ENCODE data around the gene PLOD1. TPM values are rescaled to one million over a fixed set of nuclear protein-coding genes. Genes with fewer than 3 reads are reported as not detected.

PLOD1 gene
- total RNA-seq, 2 donors from 2014 or later: 71.5 to 81.8 TPM

- H3K27me3 Mint-ChIP-seq (ENCODE audit: insufficient read depth): no peaks in the 10 kb centered on the region
- 89 to 96% methylated on average over 4 to 11 of the region's 11 CpGs for WGBS, 2 experiments (ENCODE audit: insufficient coverage in 1 of 2, insufficient read length in 1 of 2)
- peaks cover 54% of the 10 kb centered on the region for H3K36me3 Mint-ChIP-seq (ENCODE audit: low read depth)
Measured at GRCh38 chr1:11952455-11953109, 18.1 kb downstream of the PLOD1 start.

GRCh38 chr1:11955221-11955620, 20.7 kb downstream of the PLOD1 start:
- H3K9me3 Mint-ChIP-seq: no peaks in the 10 kb centered on the region

More at GRCh38 chr1:11952455-11953109, 18.1 kb downstream of the PLOD1 start:
- Histone ChIP-seq H3K36me3 (ENCODE audit: control insufficient read depth, insufficient read depth, low read length) (peaks cover 67% of the 10 kb centered on the region), H3K9me3 (ENCODE audit: control insufficient read depth, low read length) (peaks cover 8% of the 10 kb centered on the region), H3K27me3 (ENCODE audit: control insufficient read depth, insufficient read depth, low read length, poor library complexity, severe bottlenecking) (no peaks in the 10 kb centered on the region), H3K9ac (ENCODE audit: extremely low read depth, low read length, poor library complexity, severe bottlenecking) (no peak overlapping the region), H3K4me1 (ENCODE audit: control insufficient read depth, insufficient read depth, low read length) (no peaks in the 10 kb centered on the region), H3K4me3 (ENCODE audit: low read length) (no peak overlapping the region), H3K27ac (ENCODE audit: low read depth, low read length) (no peak overlapping the region)
- Mint-ChIP-seq H3K4me3 (no peak overlapping the region), H3K9me3 (no peaks in the 10 kb centered on the region), H3K27ac (no peak overlapping the region), H3K4me1 (no peaks in the 10 kb centered on the region)
- no peak for TF ChIP-seq CTCF (conservative IDR thresholded peaks at IDR 0.05)
- no peak for DNase-seq

GRCh38 chr1:11957398-11957797, 22.9 kb downstream of the PLOD1 start:
- H3K4me3 Mint-ChIP-seq: no peak overlapping the region
- DNase-seq: no peak
- no peaks in the 10 kb centered on the region for H3K9me3 Mint-ChIP-seq
- H3K9ac ChIP-seq (ENCODE audit: extremely low read depth, low read length, poor library complexity, severe bottlenecking): no peak overlapping the region
- H3K27ac Mint-ChIP-seq: no peak overlapping the region
- H3K4me1 Mint-ChIP-seq: no peaks in the 10 kb centered on the region
- 90 to 95% methylated on average over 4 to 5 of the region's 5 CpGs for WGBS, 2 experiments (ENCODE audit: insufficient coverage in 1 of 2, insufficient read length in 1 of 2)
- H3K36me3 Mint-ChIP-seq (ENCODE audit: low read depth): peaks cover 30% of the 10 kb centered on the region
- H3K4me3 ChIP-seq (ENCODE audit: low read length): no peak overlapping the region
- no peak overlapping the region for H3K27ac ChIP-seq (ENCODE audit: low read depth, low read length)
- H3K36me3 ChIP-seq (ENCODE audit: control insufficient read depth, insufficient read depth, low read length): peaks cover 43% of the 10 kb centered on the region
- H3K27me3 ChIP-seq (ENCODE audit: control insufficient read depth, insufficient read depth, low read length, poor library complexity, severe bottlenecking): no peaks in the 10 kb centered on the region
- no peak for TF ChIP-seq CTCF (conservative IDR thresholded peaks at IDR 0.05)
- no peaks in the 10 kb centered on the region for H3K4me1 ChIP-seq (ENCODE audit: control insufficient read depth, insufficient read depth, low read length)
- no peaks in the 10 kb centered on the region for H3K9me3 ChIP-seq (ENCODE audit: control insufficient read depth, low read length)
- no peaks in the 10 kb centered on the region for H3K27me3 Mint-ChIP-seq (ENCODE audit: insufficient read depth)

More at GRCh38 chr1:11955221-11955620, 20.7 kb downstream of the PLOD1 start:
- no peak for TF ChIP-seq CTCF (conservative IDR thresholded peaks at IDR 0.05)
- no peaks in the 10 kb centered on the region for H3K27me3 ChIP-seq (ENCODE audit: control insufficient read depth, insufficient read depth, low read length, poor library complexity, severe bottlenecking)
- Mint-ChIP-seq H3K4me1 (no peaks in the 10 kb centered on the region), H3K4me3 (no peak overlapping the region), H3K27ac (no peak overlapping the region), H3K36me3 (ENCODE audit: low read depth) (peaks cover 44% of the 10 kb centered on the region), H3K27me3 (ENCODE audit: insufficient read depth) (no peaks in the 10 kb centered on the region)
- 92 to 94% methylated on average over 5 to 6 of the region's 6 CpGs for WGBS, 2 experiments (ENCODE audit: insufficient coverage in 1 of 2, insufficient read length in 1 of 2)
- H3K9me3 ChIP-seq (ENCODE audit: control insufficient read depth, low read length): no peaks in the 10 kb centered on the region
- H3K27ac ChIP-seq (ENCODE audit: low read depth, low read length): no peak overlapping the region
- H3K36me3 ChIP-seq (ENCODE audit: control insufficient read depth, insufficient read depth, low read length): peaks cover 56% of the 10 kb centered on the region
- no peak for DNase-seq
- no peak overlapping the region for H3K9ac ChIP-seq (ENCODE audit: extremely low read depth, low read length, poor library complexity, severe bottlenecking)
- H3K4me1 ChIP-seq (ENCODE audit: control insufficient read depth, insufficient read depth, low read length): no peaks in the 10 kb centered on the region
- H3K4me3 ChIP-seq (ENCODE audit: low read length): no peak overlapping the region

Measured in endodermal cell (in vitro differentiated cells).